GM21529 (cell line): ENCODE data around the gene NCK1.

ENCODE experiments used
- ATAC-seq: cut with Tn5 transposase; IDR thresholded peaks from one replicate; pipeline ENCODE4 v1.9.1; 2021; ENCODE audit not compliant: unreplicated experiment

NCK1 gene

DNA sequence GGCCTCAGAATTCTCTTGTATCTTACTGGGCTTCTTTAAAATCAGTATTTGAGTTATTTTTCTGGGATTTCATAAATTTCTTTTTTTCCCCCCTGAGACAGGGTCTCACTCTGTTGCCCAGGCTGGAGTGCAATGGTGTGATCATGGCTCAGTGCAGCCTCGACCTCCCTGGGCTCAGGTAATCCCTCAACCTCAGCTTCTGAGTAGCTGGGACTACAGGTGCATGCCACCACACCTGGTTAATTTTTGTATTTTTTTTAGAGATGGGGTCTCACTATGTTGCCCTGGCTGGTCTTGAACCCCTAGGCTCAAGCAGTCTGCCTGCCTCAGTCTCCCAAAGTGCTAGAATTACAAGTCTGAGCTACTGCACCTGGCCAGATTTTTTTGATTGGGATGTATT, 43.5 kb downstream of the NCK1 start:
- no peak for ATAC-seq

DNA sequence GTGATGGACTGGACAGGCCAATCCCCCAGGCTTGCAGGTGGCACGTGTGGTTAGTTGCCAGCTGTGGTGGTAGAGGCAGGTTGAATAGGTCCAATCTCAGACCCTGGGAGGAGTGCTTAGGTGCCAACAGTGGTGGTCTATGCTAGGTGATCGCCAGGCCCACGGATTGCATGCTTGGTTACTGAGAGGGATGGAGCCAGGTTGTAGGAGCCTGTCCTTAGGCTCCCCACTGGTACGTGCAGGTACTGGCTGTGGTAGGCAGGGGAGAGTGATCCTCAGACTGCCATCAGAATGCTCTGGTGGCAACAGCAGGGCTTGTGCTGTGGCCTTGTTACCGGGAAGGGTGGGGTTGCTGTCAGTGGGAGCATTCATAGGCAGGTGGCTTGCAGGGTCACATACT, 44.7 kb downstream of the NCK1 start:
- no peak for ATAC-seq

DNA sequence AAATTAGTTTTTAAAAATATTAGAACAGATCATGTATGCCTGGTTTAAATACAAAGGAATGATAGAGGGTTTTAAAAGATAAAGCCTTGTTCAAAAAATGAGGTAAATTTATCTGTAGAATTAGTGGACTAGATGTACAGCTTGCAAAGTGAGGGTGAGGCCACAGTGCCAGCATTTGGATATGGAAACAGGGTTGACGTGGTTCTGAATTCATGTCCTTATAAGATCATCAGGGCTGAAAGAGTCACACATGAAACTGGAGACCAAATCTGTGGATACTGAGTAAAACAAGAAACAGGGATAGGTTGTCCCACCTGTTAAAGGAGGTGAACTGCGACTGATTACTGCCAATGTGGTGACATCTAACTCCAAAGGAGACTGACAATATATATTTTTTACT, 46.3 kb downstream of the NCK1 start:
- ATAC-seq: no peak

DNA sequence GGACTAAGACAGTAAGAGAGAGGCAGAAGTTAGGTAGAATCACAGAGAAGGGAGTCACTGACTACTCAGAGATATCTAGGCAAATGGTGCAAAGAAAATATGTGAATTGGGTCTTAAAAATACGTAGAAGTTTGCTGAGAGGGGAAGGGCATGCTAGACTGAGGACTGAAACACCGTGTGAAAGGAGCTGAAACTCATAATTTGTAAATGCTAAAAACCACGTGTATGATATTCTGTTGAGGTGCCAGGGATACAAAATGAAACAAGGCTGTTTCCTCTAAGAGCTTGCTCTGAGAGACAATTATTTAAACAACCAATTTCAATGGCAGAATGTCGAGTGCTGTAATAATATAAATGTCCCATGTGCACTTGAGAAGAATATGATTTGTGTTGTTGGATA, 47.2 kb downstream of the NCK1 start:
- ATAC-seq: peak; percentile 63

DNA sequence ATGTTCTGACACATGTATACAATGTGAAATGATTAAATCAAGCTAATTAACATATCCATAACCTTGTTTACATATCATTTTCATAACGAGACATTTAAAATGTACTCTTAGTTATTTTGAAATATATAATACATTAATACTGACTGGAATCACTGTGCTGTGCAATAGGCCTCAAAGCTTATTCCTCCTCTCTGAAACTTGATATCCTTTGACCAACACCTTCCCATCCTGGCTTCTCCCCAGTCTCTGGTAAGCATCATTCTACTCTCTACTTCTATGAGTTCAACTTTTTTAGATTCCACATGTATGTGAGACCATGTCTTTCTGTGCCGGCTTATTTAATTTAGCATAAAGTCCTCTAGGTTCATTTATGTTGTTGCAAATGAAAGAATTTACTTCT, 48.7 kb downstream of the NCK1 start:
- no peak for ATAC-seq

DNA sequence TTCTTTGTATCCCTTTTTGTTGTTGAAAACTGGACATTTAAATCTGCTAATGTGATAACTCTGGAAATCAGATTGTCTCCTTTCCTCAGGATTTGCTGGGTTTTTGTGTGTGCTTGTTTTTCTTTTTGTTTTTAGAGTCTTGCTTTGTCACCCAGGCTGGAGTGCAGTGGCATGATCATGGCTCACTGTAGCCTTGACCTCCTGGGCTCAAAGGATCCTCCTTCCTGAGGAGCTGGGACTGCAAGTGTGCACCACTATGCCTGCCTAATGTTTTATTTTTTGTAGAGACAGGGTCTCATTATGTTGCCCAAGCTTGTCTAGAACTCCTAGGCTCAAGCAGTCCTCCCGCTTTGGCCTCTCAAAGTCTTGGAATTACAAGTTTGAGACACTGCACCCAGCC, 51.2 kb downstream of the NCK1 start:
- ATAC-seq: no peak

DNA sequence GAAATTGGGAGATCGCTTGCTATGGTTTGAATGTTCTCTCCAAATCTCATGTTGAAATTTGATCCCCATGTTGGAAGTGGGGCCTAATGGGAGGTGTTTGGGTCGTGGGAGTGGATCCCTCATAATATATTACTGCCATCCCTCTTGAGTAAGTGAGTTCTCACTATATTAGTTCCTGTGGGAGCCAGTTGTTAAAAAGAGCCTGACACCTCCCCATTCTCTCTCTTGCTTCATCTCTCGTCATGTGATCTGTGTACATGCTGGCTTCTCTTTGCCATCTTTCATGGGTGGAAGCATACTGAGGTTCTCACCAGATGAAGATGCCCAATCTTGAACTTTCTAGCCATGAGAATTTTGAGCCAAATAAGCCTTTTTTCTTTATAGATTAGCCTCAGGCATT, 52.7 kb downstream of the NCK1 start:
- no peak for ATAC-seq

DNA sequence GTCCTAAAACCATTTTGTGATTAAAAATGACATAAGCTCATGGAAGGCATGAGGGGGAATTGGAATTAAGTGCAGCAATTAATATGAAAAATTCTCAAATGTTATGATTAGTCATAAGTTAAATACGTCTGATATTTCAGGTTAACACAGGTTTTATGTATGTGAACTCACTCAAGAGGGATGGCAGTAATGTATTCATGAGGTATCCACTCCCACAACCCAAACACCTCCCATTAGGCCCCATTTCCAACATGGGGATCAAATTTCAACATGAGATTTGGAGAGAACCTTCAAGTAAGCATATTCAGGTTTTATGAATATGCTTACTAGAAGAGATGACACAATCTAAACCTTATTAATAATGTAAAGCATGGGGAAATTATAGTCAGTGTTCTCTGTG, 54.2 kb downstream of the NCK1 start:
- ATAC-seq: no peak

DNA sequence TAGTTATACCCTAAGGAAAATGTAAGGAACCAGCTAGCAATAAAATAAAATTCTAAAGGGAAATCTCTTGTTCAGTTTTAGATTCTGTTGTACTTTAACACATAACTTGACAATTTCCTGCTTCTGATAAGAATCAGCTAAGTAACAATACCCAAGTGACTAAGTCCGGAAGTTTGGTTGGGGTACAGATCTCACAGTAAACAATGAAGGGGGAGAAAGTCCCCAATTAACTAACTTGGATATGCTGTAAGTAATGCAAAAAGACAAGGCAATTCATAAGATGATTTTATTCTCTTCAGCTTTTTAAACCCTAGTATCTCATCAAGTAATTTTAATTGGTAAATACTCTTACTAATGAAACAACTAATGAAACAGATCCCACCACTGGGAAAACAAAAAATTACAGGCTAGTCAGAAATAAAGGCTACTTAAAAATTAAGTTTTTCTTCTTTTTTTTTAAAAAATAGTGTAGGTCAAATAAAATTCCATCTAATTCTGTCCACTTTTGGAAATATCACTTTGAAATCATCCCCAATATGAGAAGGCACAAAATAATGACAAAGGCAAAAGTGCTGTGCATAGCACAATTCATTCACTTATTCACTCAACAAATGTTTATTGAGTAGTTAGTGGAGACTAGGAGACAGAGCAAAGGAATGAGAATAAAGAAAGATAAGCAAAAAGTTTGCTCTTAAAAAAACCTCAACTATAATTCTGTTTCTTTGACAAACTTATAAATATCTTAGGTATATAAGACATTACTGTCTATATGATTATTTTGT, 58.0 kb downstream of the NCK1 start:
- no peak for ATAC-seq

DNA sequence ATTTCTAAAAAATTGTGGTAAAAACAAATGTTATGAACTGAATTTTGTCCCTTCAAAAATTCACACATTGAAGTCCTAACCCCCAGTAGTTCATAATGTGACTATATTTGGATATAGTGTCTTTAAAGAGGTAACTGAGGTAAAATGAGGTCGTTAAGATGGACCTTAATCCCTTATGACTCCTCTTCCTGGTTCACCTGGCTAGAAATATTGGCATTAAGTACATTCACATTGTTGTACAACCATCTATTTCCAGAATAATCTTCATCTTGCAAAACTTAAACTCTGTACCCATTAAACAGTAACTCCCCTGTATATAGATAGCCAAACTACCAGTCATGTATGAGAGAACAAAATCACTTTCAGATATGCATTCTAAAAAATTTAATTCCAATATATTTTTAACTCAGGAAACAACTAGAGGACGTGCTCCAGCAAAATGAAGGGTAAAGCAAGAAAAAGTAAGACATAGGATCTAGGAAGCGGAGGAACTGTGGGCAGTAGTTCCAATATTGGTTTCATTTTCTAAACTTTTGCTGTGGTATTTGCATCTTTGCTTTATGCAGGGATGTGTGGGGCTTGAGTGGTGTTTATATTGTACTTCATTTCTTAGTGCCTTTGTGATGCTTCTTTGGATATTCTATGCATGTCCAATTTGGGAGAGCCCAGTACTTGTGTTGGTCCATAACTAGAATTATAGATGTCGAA, 59.0 kb downstream of the NCK1 start:
- no peak for ATAC-seq

DNA sequence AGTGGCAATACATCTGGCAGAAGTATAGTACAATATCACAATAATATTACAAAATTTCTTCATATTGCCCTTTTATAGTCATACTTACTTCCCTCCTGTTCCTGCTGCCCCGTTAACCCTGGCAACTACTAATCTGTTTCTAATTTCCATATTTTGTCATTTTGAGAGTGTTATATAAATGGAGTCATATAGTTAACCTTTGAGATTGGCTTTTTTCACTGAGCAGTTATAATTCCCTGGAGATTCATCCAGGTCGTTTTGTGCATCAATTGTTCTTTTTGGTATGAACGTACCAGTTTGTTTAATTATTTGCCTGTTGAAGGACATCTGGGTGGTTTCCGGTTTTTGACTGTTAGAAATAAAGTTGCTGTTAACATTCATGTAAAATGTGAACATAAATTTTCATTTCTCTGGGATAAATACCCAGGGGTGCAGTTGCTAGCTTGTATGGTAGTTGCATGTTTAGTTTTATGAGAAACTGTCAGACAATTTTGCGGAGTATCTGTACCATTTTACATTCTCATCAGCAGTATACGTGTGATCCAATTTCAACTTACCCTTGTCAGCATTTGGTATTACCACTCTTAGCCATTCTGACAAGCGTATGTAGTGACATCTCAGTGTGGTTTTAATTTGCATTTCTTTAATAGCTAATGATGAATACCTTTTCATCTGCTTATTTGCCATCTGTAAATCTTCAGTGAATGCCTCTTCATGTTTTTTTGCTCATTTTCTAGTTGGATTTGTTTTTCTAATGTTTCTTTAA, 63.6 kb downstream of the NCK1 start:
- ATAC-seq: no peak

DNA sequence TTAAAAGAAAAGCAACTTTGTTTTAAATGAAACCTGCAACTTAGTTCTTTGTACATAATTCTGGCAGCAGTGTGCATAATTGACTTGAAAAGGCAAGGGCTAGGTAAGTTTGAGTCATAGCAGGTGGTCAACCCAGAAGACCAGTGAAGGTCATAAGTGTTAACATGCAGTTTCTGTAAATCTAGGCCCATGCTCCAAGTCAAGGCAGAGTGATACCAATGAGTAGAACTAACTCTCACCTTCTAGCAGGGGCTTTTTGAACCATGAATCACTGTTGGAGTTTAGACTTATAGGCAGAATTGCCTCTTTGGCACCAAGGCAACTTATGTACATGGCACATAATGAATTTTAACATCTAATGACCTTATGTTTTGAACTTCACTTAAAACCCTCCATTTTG, 66.2 kb downstream of the NCK1 start:
- no peak for ATAC-seq

DNA sequence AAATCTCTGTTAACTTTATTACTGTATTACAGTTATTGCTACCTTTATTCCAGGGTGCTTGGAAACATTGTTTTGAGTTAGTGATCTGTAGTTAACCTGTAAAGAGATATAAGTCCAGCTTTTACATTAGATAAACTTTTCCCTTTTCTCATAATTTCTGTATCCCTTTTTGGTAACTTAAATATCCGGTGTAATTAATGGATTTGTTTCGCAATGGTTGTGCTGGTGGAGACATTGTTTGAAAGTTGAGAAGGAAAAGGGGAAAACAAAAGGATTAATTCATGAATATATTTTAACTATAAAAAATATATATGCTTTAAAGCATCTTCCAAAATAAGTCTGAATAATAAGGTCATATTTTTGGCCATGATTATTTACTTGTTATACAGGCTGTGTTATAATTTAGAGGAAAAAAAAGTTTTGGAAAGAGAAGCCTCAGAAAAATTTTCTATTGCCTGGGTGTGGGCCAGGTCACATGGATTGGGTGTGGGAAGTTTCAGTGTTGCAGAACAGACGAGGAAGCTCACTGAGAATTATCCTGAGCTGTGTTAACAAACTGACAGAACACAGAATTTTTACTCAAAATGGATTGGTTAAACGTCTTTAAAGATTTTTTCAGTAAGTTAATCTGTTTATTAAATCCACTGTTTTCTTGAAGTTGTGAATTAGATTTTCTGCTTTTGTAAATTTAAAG, 68.1 kb downstream of the NCK1 start:
- ATAC-seq: no peak

DNA sequence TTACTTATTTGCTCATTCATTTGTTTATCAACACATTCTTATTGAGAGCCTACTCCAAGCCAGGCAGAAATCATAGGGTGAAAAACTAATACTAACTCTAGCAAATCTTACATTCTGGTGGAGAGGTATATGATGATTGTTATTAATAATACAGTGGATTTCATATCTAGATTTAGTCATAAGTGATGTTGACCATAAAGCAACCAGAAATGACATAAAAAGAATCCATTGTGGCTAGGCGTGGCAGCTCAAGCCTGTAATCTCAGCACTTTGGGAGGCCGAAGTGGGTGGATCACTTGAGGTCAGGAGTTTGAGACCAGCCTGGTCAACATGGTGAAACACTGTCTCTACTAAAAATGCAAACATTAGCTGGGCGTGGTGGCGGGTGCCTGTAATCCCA, 69.6 kb downstream of the NCK1 start:
- ATAC-seq: no peak

DNA sequence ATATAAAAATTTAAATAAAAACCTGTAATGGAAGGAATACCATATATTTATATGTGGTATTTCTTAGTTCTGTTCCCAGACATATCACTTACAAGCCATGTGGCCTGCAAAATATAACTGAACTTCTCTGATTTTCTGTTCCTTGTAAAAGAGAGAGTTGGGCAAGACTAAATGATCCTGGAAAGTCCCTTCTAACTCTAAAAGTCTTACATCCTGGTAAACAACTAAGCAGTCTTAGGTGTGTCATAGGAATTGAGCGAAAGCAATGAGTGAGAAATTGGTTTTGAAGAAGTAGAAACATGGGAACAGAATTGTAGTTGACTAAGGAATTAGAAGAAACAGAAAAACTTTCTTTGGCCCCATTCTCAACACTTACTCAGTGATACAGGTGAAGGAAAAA, 70.5 kb downstream of the NCK1 start:
- no peak for ATAC-seq

DNA sequence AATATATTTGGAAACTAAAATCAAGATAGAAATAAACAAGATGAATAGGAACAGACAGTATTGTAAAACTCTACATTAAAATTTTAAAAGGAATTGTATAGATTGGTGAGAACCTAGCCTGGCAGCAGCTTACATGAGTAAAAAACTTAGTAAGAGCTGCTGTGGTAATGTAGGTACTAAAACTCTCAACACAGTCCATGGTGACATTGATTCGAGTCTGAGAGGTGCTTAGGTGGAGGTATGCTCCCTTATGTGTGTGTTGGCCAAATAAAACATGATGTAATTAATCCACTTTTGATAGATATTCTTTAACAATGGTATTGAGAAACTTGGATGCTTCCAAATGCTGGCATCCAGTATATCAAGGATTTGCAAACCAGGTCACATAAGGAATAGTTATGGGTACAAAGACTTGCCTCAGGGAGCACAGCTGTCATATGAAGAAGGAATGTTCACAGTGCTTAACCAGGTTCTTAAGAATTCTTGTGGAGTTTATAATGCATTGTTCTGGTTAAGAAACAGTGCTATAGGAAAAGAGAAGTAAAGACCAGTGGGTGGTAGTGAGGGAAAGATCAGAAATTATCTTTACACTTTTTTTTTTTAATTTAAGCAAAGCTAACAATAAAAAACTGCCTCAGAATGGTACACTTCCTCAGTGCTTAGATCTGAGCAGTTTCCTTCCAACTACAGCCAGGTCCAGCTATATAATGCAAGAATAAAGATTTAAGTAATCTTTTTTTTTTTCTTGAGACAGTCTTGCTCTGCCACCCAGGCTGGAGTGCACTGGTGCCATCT, 71.2 kb downstream of the NCK1 start:
- ATAC-seq: no peak

DNA sequence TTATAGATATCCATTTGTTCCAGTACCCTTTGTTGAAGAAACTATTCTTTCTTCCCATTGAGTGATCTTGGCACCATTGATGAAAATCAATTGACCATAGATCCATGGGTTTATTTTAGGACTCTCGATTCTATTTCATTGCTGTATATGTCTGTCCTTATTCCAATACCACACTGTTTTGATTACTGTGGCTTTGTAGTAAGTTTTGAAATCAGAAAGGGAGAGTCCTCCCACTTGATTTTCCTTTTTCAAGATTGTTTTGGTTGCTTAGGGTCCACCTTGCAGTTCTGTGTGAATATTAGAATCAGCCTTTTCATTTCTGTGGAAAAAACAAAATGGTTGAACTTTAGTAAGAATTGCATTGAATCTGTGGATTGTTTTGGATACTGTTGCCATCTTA, 75.2 kb downstream of the NCK1 start:
- ATAC-seq: no peak

DNA sequence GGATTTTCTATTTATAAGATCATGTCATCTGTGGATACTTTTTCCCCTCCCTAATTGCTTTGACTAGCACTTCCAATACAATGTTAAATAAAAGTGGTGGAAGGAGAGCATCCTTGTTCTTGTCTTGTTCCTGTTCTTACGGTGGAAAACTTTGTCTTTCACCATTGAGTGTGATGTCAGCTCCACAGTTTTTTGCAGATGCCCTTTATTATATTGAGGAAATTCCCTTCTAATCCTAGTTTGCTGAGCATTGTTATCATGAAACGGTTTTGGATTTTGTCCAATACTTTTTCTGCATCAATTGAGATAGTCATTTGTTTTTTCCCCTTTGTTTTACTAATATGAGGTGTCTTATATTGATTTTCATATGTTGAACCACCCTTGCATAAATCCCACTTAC, 75.8 kb downstream of the NCK1 start:
- ATAC-seq: no peak

DNA sequence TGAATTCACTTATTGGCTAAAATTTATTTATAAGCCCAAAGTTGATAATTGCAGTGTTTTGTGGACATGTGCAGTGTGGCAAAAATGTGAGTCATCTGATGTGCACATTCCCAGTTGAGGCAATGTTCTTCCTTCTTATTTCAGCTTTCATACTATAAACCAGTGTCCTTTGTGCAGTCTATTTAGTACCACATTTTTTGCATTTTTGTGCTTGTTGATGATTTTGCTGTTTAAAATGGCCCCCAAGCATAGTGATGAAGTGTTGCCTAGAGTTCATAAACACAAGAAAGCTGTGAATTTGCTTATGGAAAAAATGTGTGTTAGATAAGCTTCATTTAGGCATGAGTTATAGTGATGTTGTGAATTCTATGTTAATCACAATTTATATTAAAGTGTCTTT, 76.3 kb downstream of the NCK1 start:
- ATAC-seq: no peak

DNA sequence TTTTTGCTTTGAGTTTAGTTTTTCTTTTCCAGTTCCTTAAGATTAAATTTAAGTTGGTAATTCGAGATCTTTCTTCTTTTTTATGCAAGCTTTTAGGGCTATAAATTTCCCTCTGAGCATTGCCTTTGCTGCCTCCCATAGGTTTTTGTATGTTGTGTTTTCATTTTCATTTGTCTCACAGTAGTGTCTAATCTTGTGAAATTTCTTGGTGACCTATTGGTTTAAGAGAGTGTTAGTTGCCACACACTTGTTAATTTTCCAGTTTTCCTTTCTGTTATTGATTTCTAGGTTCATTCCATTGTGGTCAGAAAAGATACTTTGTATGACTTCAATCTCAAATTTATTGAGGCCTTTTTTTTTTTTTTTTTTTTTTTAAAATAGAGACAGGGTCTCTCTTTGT, 77.5 kb downstream of the NCK1 start:
- no peak for ATAC-seq

DNA sequence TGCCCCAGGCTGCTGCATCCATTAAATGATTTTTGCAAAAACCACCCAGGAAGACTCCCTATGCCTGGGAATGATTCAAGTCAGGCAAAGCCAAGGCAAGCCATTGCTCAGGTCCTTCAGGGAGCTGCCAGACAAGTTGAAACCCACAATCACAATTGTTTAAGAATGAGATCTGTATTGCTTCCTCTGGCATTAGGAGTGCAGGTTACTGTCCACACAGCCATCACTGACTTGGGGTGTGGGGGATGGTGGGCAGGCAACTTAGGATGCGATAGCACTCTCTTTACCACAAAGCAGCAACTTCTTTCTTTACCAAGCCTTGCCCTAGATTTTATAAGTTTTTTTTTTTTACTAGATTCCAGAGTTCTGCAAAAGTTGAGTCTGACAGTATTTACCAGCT, 80.8 kb downstream of the NCK1 start:
- ATAC-seq: no peak
